ENCODE results near the gene CTNNBL1. TPM values are rescaled to one million over a fixed set of nuclear protein-coding genes. Genes with fewer than 3 reads are reported as not detected.
"Not testable (repeated sequence)": the region's sequence is repeated elsewhere in the genome, so short reads cannot be mapped to it uniquely, and the experiment has no call there.

The CTNNBL1 gene
- total RNA-seq, 1 donor from 2014 or later, result 87.7 TPM

DNA sequence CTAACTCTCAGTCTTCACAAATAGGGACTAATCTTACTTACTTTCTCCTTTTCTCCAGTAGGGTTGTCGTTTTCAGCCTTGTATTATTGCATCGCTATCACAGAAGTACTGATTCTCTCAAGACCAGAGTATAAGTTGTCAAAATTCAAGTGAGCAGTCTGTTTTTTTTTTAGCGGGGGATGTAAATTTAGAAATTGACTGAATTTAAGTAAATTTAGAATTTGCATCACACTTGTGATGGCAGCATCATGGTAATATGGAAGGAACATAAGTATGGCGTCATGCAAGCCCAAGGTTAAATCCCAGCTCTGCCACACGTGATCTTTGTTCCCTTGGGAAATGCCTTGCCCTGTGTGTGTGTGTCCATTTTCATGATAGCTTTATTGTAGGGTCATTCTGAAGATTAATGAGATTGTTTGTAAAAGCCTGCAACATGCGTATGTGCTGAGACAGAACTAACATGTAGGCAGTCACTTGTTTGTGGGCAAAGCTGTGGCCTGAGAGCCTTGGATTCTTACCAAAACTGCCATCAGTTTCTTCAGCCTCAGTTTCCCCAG is 156.3 kb downstream of the CTNNBL1 start:
- TF ChIP-seq CTCF (conservative IDR thresholded peaks at IDR 0.05), result no peak
- H3K4me3 Mint-ChIP-seq, result no peak overlapping the region
- H3K9me3 Mint-ChIP-seq, result no peaks in the 10 kb centered on the region
- H3K27me3 Mint-ChIP-seq (ENCODE audit: low read depth), result no peaks in the 10 kb centered on the region
- no peak for DNase-seq (ENCODE audit: low read depth, low spot score)
- no peak overlapping the region for H3K27ac Mint-ChIP-seq (ENCODE audit: unreplicated experiment)
- H3K36me3 Mint-ChIP-seq (ENCODE audit: low read depth), result no peaks in the 10 kb centered on the region
- H3K4me1 Mint-ChIP-seq, result peaks cover 21% of the 10 kb centered on the region

DNA sequence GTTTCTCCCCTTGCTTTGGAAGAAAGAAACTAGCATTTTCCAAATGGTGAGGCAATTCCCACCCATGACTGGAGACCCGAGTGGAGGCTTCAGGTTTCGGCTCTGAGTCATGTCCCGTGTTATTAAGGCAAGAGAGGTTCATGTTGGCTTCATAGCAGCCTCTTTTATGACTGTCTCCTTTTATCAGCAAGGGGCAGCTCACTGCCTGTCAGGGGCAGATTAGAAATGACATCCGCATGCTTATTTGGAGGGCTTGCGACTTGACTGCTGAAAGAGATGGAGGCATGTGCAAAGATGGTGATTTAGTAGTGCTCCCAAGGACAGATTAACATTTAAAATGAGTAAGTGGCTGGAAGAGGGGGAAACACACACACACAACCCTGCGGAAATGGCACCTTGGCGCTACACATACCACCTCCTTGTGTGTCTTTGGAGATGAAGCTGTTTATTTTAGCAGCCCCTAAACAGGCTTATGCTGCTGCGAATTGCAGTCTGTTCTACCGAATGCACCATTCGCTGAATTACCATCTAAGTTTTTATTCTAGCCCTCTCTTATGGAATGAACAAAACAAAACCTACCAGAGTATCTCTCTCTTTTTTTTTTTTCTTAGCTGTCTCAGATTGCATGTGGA is 157.0 kb downstream of the CTNNBL1 start:
- TF ChIP-seq CTCF (conservative IDR thresholded peaks at IDR 0.05), result no peak
- peaks cover 19% of the 10 kb centered on the region for H3K4me1 Mint-ChIP-seq
- H3K27ac Mint-ChIP-seq (ENCODE audit: unreplicated experiment), result peak overlapping the region; percentile 39
- no peaks in the 10 kb centered on the region for H3K27me3 Mint-ChIP-seq (ENCODE audit: low read depth)
- no peak for DNase-seq (ENCODE audit: low read depth, low spot score)
- H3K4me3 Mint-ChIP-seq, result no peak overlapping the region
- no peaks in the 10 kb centered on the region for H3K36me3 Mint-ChIP-seq (ENCODE audit: low read depth)
- no peaks in the 10 kb centered on the region for H3K9me3 Mint-ChIP-seq

DNA sequence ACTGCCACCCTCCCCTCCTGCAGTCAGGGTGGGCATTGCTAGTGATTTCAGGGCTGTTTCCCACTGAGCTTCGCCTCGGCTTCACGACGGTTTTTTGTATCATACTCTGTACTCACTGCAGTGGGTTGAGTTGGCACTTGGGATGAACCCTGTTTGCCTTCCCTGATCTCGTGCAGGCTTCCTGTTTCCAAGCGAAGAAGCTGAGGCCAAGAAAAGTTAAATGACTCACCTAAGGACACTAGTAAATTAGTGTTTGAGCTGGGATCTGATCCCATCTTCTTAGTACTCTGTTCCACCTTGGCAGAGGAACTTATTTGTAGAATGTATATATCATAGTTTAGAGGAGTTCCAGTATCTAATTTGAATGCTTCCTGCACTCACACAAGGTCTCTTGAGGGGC is 158.8 kb downstream of the CTNNBL1 start:
- DNase-seq (ENCODE audit: low read depth, low spot score), result no peak
- Mint-ChIP-seq H3K36me3 (ENCODE audit: low read depth) (no peaks in the 10 kb centered on the region), H3K27ac (ENCODE audit: unreplicated experiment) (no peak overlapping the region), H3K4me1 (peaks cover 16% of the 10 kb centered on the region), H3K27me3 (ENCODE audit: low read depth) (no peaks in the 10 kb centered on the region), H3K4me3 (no peak overlapping the region), H3K9me3 (no peaks in the 10 kb centered on the region)
- no peak for TF ChIP-seq CTCF (conservative IDR thresholded peaks at IDR 0.05)

- Mint-ChIP-seq H3K4me3 (no peak overlapping the region), H3K36me3 (ENCODE audit: low read depth) (peaks cover 9% of the 10 kb centered on the region), H3K9me3 (no peaks in the 10 kb centered on the region), H3K27ac (ENCODE audit: unreplicated experiment) (no peak overlapping the region), H3K4me1 (peaks cover 23% of the 10 kb centered on the region), H3K27me3 (ENCODE audit: low read depth) (no peaks in the 10 kb centered on the region)
- no peak for DNase-seq (ENCODE audit: low read depth, low spot score)
- TF ChIP-seq CTCF (conservative IDR thresholded peaks at IDR 0.05), result no peak
Measured at GRCh38 chr20:37853823-37854375, 160.1 kb downstream of the CTNNBL1 start.

DNA sequence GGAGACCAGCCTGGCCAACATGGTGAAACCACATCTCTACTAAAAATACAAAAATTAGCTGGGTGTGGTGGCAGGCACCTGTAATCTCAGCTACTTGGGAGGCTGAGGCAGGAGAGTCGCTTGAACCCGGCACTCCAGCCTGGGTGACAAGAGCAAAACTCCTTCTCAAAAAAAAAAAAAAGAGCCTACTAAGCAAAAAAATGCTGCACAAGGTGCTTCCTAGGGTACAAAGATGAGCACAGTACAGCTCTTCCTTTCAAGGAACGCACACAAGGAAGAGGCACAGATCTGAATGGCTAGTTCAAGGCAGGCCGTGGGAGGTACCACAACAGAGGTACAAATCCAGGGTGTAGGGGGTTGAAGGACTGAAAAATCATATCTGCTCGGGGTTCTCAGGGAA is 162.2 kb downstream of the CTNNBL1 start:
- Mint-ChIP-seq H3K4me1 (peaks cover 23% of the 10 kb centered on the region), H3K36me3 (ENCODE audit: low read depth) (peaks cover 20% of the 10 kb centered on the region)
- H3K27me3 Mint-ChIP-seq (ENCODE audit: low read depth); H3K27ac Mint-ChIP-seq (ENCODE audit: unreplicated experiment); DNase-seq (ENCODE audit: low read depth, low spot score); H3K9me3 Mint-ChIP-seq; H3K4me3 Mint-ChIP-seq: not testable (repeated sequence)

DNA sequence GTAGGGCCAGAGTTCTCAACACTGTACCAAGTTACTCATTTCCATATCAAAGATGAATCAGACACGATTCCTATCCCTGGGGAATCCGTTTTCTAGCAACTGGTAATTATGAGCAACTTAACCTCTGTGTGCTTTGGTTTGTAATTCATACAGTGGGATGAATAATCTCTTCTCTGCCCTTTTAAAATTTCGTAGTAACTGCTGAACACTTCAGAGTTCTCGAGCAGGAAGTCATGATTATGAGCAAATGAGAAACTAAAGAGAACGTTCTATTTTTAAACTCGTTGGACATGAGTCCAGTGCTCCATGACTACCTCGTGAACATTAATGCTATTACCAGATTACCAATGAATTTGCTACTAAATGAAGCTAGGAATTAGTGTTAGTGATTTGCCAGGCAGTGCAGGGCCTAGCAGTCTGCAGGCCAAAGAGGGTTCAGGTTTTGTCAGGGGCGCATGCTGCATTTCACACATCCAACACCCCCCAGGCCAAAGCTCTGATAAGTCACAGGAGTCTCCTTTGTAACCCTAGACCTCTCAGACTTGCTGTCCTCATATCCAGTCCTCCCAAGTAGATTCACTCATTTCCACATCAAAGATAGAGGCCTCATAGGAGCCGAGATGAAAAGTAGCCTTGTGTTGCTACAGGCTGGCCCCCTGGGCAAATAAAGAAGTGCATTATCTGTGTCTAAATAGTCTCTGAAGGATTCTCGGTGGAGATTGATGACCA is 163.3 kb downstream of the CTNNBL1 start:
- no peak overlapping the region for H3K4me3 Mint-ChIP-seq
- peaks cover 23% of the 10 kb centered on the region for H3K4me1 Mint-ChIP-seq
- TF ChIP-seq CTCF (conservative IDR thresholded peaks at IDR 0.05), result no peak
- no peaks in the 10 kb centered on the region for H3K27me3 Mint-ChIP-seq (ENCODE audit: low read depth)
- DNase-seq (ENCODE audit: low read depth, low spot score), result no peak
- peak overlapping the region; percentile 20 for H3K27ac Mint-ChIP-seq (ENCODE audit: unreplicated experiment)
- peaks cover 20% of the 10 kb centered on the region for H3K36me3 Mint-ChIP-seq (ENCODE audit: low read depth)
- no peaks in the 10 kb centered on the region for H3K9me3 Mint-ChIP-seq
